Measurements from ENCODE around the gene TMEM88.
A peak's percentile ranks its signal among the peaks of the same experiment; 100 is the strongest.

TMEM88 gene

DNA sequence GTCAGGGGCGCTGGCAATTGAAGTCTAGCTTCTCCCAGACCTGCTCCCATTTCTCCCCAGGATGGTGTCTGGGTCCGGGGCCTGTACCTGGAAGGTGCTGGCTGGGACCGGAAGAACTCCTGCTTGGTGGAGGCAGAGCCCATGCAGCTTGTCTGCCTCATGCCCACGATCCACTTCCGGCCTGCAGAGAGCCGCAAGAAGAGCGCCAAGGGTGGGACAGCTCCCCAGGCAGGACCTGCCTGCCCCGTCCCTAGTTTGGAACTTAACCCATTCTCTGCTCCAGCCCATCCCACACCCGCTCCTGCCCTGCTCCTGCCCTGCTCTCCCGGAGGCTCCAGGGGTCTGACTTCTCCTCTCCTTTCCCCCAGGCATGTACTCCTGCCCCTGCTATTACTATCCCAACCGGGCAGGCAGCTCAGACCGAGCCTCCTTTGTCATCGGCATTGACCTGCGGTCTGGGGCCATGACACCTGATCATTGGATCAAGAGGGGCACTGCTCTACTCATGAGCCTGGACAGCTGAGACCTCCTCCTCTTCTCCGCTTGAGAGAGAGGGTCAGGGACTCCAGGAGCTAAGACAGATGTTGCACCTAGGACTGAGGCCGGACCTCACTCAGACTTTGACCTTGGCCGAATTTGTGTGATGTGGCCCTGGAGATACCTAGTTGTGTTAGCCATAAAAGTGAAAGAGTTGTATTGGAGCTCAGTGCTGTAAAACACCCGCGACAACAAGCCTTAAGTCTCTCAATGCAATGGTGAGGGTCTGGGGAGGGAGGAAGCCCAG, 21.7 kb upstream of the TMEM88 start:
- DNase-seq, result no peak

DNA sequence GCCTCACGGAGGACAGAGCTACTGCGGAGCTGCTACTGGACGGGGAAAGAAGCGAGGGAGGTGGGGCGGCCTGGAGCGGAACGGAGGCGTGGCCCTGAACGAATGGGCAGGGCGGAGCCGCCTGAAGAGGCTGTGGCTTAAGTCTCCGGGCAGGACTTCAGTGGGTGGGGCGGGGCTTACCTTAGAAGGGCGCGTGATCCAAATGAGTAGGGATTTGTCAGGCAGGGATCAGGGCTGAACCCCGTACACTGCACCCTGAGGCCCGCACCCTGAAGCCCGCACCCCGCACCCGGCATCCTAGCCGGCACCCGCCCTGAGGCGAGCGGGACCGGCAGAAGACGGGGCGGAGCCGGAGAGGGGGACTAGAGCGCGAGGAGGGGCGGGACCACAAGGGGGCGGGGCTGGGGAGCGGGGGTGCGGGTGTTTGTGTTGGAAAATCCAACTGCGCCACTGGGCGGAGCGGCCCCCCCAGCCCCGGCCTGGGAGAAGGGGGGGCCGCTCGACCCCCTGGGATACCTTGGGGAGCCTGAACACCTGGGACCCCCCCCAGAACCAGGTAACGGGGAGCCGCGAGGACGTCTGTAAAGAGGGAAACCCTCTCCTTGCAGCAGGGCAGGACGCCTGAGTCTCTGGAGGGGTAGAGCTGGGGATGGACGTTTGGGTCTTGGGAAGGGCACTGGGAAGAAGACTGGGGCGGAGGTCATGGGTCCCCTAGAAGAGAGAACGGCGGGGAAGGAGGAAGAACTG, 20.9 kb upstream of the TMEM88 start, which contains the start of gene KDM6B:
Gene KDM6B (plus strand): TSS at position 423 of the 747 bp plus-strand sequence. CDS start 11,338 bp downstream, outside the sequence.
- DNase-seq, result peak; percentile 95

DNA sequence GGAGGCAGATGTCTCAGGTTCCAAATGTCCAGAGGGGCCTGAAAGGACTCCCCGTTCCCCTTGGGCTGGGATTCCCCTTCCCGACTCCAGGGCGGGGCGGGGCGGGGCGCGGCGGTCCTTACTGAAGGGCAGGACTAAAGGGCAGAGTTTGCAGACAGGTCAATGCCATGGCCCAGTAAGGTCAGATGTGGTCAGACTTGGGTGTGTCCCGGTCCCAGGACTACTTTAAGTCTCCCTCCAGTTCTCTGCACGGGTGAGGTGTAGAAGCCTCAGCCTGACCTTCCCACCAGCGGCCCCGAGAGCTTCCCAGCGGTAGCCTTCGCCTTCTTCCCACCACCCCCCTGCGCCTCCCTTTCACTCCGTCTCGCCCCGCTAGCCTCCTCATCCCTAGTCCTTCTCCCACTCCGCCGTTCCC, 20.3 kb upstream of the TMEM88 start:
- DNase-seq, result no peak

DNA sequence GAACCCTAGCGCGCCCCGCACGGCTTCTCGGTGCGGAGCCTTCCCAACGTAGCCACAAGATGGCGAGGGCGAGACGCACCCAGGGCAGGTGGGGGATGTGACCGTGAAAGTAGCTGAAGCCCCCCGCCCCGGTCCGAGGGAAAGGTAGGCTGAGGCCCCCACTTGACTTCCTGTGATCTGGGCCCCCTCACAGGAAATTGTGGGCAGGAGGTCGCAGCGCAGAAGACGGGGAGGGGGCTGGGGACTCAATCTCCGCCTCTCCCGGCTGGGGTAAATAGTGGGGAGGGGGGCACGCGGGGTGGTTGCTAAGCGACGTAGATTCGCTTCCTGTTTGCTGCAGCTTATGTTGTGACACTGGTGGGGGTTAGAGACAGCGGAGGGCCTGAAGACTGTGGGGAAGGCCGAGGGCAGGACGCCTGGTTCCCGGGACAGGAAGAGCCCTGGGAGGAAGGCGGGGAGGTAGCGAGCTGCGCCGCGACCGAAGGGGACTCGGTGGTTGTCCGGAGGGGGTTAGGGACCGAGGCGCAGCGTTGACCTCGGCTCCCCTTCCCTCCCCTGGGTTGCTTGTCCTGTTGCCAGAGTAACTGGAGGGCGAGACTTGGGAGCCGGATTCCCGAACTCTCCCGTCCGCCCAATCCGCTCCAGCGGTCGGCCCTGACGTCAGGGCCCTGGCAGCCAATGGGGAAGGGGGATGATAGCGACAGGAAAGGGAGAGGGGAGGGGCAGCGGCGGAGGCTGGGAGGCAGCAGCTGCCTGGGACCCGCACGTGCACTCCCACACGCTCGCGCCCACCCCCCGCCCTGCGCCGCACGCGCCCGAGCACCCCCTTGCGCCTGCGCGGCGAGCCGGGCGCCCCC, 19.7 kb upstream of the TMEM88 start:
- peak; percentile 99 for DNase-seq

DNA sequence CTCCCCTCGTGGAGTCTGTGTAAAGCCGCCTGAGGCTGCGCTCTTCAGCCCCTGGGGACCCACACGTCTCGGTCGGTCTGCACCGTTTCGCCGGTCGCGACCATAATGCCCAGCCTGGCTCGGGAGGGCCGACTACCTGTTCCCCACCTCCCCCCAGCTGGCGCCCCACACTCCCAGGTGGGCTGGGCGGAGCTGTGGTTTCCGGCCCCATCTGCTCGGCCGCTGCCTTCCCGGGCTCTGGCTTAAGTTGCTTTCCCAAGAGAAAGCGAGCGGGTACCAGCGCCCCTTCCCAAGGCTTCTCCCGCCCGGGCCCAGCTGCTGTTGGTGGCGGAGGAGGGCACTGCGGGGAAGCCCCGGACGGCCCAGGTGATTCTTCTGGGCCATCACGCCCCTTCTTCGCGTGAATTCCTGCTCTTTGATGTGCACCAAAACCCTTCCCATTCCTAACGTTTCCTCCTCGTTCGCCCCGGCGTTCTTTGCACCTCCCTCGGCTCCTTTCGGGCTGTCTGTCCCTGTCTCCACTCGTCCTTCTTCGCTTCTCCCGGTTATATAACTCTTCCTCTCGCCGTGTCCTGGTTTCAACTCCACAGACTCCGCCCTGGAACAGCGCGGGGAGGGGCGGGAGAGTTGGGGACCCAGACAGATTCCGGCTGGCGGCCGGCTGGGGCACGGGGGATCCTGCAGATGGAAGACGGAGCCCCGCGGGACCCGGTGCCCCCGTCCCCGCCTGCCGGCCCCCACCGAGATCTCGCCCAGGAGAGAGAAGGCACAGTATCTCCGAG, 18.9 kb upstream of the TMEM88 start:
- peak; percentile 87 for DNase-seq

DNA sequence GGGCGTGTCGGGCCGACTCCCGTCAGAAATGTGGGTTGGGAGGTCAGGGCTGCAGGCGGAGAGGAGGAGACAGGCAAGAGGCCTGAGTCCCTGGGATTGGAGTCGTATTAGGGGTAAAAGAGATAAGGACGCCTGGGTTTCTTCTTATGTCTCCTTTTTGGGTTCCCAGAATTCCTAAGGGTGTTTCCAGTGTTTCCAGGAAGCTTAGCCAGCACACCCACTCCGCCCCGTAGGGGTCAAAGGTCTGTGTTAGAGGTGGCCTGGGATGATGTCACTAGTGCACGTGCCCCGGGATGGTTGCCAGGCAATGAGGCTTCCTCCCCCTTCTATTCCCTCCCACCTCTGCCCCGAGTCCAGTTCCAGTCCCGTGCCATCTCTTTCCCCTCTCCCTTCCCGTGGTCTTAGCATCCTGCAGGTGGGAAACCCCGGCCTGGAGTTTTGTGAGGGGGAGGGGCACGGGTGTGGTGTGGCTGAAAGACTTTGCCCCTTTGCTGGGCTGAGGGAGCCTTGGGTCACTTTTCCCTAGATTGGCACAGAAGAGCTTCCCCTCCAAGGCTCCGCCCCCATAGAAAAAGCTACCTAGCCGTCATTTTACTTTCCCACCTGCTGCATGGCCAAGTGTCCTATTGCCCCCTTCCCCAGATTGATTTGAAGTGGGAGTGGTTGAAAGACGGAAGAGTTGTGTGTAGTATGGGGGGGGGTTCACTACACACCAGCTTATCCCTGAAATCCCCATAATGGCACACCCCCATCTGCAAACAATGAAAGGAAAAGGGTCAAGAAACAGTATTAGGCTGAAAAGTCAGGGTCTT, 18.1 kb upstream of the TMEM88 start:
- peak; percentile 95 for DNase-seq

DNA sequence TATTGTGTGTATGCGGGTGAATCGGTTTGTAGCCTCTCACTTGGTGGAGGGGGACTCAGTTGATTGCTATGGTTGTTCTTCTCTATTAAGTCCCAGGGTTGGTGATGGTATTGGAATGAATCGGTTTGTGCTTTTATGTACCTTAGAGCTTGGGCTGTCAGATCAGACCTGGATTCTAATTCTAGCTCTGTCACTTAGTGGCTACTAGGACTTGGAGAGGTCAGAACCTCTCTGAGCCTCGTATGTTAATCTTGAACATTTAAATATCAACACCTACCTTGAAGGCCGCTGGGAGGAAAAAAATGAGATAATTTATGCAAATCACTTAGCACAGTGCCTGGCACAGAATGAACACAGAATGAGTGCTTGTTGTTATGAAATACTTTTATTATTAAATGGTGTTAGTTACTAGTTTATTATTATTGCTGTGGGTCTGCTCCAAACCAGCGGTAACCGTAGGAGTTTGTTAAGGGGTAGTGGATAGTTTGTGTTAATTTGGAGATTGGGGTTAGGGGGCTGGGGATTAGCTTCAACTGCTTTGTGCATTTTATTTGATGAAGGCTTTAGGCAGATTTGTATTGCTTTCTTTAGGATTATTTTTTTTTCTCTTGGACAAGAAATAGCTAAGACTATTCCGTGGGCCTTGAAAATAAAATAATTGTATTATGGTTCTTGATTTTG, 17.3 kb upstream of the TMEM88 start:
- no peak for DNase-seq

DNA sequence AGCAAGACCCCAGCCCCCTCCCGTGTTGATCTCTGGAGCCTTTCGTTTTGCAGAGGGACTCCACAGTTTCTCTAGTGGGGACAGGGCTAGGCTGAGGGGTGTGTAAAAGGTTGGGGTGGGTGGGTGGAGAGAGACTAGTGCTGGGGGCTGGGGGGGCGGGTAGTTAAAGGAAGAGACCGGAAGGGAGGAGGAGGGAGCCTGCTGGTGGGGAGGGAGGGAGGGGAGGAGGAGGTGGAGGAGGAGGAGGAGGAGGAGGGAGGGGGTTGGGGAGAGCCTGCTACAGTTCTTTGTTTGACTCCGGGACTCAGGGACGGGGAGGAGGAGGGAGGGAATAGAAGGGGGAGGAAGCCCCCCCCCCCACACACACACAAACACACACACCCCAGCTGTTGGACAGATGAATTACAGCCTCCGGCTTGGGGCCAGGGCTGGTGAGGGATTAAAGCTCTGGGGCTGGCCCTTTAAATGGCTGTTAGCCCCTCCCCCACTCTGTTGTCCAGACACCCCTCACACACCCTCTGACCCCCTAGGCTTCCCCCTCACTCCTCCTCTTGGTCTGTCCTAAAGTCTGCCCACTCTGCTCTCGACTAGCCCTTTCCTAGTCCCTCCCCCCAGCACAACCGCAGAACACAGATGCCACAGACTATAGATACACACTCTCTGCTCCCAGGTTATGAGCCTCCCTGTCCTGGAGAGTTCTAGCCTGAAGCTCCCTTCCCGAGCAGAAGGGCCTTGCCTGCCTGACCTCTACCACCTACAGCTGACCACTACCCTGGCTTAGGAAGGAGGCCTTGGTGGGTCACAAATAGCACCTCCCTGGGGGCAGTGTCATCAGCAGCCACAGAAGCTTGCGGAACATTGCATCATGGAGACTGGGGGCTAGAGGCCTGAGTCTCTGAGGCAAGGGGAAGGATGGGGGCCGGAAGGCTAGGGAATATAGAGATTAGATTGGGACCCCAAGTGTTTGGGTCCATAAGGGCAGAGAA, 16.5 kb upstream of the TMEM88 start:
- peak; percentile 63 for DNase-seq

DNA sequence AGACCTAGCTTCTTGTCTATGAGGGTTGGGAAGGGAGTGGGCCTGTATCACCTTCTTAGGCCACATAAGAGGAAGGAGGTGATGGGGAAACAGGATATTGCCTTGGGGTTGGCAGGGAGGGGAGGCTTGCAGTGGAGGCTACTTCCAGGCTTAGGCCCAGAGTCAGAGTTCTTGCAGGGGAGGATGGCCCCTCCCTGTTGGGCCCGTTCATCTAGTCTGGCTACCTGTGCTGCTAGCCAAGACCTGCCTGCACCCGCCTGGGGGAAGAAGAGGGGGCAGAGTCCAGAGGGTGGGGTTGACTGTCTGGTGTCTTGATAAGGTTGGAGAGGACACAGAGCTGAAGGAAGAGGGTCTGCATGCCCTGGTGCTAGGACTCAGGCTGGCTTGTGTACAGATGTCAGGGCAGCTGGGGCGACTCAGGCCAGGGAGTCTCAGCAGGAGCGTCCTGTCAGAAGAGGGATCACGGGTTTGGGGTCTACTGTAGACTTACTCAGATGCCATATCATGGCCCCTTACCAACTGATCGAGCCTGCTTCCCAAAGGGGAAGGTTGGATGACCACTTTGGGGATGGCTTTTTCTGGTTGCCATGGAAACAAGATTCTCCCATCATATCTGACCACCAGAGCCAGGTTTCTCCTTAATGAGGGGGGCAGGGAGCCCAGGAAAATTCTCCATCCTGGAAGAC, 15.5 kb upstream of the TMEM88 start:
- no peak for DNase-seq

DNA sequence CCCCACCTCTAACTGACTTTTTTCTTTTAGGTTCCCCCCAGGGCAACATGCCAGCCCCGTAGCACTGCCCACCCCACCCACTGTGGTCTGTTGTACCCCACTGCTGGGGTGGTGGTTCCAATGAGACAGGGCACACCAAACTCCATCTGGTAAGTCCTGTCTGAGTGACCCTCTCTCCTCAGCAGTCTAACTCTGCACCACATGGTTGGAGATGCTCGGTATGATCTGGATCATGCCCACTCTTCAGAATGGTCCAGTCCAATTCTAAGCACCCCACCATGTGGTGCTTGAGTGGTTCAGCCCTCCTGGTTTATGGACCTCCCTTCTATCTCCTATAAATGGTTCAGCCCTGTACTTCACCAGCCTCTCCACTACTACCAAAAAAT, 15.0 kb upstream of the TMEM88 start:
- DNase-seq, result no peak

DNA sequence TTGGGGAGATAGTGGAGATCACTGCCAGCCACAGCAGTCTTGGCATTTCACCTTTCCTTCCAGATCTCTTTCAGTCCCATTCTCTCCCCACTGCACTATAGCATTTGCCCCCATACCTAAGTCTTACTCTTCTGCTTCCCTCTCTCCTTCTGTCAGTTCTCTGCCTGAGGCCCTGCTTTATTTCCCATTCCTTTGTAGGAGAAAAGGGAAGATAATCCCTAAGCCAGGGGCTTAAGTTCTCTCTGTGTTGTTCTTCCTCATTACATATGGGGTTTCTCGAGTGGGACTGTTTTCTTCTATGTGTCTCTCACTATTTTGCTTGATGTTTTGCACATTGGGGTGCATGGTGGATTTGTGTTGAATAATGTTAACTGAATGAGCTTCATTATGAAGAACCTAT, 14.4 kb upstream of the TMEM88 start:
- DNase-seq, result no peak

DNA sequence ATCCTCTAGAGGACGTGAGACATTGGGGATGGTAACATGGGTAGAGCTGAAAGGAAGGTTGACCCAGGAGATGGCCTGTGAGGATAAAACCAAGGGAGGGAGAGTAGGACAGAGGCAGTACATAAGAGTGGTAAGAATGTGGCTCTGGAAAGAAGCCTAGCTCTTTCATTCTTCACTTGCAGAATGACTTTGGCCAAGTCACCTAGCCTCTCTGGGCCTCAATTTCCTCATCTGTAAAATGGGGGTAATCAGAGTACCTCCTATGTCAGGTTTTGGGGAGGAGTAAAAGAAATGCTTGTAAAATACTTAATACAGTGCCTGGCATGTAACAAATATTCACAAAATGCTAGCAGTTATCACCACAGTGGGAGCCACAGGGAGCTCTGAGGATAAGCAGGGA, 14.0 kb upstream of the TMEM88 start:
- no peak for DNase-seq

DNA sequence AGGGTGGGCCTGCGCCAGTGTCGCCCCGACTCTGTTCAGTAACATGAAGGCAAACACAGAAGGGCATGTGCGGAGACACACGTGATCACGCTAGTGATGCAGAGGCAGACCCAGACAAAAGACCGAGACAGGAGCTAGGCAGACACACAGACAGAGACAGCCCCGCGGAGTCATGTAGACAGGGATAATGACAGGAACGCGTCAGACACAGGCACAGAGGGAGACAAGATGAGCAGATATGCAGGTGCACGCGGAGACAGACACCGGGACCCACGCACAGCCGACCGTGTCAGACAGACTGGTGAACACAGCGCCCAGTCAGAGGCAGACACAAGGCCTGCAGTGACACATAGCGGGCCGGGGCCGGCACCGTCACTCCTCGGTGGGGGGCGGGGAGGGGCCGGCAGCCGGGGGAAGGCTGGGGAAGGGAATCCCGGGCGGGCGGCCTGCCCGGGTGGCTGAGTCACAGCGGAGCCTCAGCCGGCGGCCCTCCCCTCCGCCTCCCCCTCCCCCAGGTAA, 13.4 kb upstream of the TMEM88 start:
- DNase-seq, result peak; percentile 68

DNA sequence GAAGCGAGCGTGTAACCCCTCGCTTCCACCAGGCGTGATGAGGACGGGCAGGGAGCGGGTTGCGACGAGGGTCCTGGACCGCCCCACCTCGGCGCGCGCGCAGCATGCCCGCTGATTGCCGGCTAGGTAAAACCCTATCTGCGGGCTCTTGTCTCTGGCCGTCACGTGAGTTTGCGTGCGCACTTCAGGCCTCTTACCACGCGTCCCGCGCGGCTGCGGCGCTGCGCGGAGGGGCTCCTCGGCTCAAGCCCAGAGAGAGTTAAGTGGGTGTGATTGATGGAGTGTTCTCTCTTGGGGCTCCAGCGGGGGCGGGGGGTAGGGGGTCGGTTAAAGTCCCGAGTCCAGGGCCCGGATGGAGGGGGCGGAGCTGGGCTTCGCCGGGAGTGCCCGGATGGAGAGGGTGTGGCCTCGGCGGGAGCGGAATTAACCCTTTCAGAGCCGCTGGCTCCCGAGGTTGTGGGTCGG, 12.9 kb upstream of the TMEM88 start:
- peak; percentile 96 for DNase-seq

DNA sequence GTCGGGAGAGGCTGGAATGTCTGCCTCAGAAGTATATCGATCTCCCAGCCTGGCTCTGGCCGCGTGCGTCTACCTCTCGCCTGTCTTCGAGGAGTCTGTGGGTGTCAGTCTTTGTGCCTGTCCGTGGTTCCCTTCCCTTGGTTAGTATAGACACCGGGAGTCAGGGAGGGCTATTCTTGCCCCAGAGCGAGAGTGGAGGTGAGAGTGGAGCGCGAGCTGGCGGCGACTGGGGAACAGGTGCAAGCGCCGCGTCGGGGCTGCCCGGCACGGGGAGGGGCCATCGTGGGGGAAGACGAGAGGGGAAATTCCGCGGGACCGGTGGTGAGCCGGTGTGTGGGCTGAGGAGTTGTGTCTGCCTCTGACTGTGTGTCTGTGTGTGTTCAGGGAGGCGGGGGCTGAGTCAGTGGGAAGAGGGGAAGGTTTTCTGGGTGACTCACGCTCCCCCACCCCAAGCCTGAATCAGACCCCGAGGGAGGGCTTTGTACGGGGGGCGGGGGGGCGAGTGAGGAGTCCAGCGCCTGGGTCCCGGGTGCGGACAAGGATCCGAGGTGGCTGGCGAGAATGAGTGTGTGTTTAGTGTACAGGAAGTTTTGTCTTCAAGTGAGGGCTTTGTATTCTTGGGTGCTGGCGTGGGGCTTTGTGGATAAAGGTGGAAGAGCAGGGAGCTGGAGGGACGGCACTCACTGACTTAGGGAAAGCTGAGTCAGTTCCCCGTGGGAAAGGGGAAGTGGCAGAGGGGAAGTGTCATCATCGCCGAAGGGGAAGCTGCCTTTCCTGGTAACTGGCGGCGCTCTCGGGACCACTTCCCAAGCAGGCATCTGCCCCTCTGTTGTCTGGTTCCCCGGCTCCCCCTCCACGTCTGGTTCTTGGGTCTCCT, 12.2 kb upstream of the TMEM88 start:
- DNase-seq, result no peak

DNA sequence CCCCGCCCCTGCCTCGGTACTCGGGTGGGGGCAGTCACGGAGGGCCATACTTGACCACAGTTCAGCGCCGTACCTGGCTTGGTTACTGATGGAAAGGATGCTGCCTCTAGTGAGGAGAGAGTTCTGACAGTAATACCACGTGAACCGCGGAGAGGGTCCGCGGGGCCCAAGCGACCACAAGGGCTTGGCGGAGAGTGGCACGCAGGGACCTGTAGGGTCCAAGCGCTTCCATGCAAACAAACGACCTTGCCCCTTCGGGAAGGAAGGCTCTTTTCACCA, 11.7 kb upstream of the TMEM88 start:
- no peak for DNase-seq

DNA sequence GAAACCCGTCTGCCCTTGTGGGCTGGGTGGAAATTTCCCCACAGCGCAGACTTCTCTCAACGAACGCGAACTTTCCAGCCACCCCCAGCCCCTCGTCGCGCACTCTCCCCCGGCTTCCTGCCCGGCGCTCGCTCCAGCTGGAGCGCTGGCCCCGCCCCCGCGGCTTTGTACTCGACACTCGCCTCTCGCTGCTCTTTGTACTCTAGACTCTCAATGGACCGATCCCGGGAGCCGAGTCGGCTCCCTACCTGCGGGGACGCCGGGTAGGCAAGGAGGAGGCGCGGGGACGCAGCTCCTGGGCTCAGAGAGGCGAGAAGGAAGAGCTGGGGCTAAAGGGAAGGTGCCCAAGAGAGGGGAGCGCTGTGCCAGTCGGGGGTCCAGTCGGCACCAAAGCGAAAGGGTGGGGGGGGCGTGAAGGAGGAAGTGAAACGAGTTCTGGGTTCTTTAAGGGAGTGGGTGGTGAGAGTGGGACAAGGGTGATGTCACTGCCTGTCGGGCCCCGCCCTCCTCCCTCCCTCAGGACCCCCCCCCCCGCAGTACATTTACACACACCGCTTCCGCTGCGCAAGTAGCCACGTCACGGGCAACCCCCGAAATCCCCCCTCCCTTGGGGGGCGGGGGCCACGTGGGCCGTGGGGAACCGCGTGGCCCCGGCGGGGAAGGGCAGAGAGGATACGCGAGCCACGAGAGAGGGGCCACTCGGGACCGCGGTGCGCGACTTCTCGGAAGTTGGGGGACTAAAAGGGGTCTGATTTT, 11.2 kb upstream of the TMEM88 start:
- peak; percentile 81 for DNase-seq
